ENCODE measurements around the gene FAM110A. TPM values are rescaled to one million over a fixed set of nuclear protein-coding genes. Genes with fewer than 3 reads are reported as not detected.
"Not testable (repeated sequence)": the region's sequence is repeated elsewhere in the genome, so short reads cannot be mapped to it uniquely, and the experiment has no call there.

FAM110A gene
- total RNA-seq (2021; fragmentation: NEBNext Ultra II Directional; extraction: Animal tissue kit (Norgen Biotek cat#: 25700)), result 1 to 10 TPM; 3.6 to 6.4 (median 5.3) TPM
- long read RNA-seq, transcript FAM110A-204 (2 exons, 1,809 nt), result major isoform, 6 of 7 reads
- long read RNA-seq, partial matches to known transcripts, result 0 of 7 reads
- long read RNA-seq, other reads (novel, unspliced or antisense), result 1 of 7 reads

- Mint-ChIP-seq H3K4me1 (ENCODE audit: low read depth) (peaks cover 60% of the 10 kb centered on the region), H3K36me3 (ENCODE audit: low read depth) (peaks cover 6% of the 10 kb centered on the region), H3K4me3 (peak within 1 kb of the TSS; percentile 89), H3K9me3 (no peaks in the 10 kb centered on the region), H3K27ac (peak within 1 kb of the TSS; percentile 86), H3K27me3 (ENCODE audit: insufficient read depth) (no peaks in the 10 kb centered on the region; the same call in none of the 2 replicates)
- no peak for TF ChIP-seq CTCF (IDR thresholded peaks at IDR 0.05)
- DNase-seq, result peak; percentile 94
These were observed at the start of gene FAM110A for GRCh38 chr20:833450-834150. Gene FAM110A, plus strand, starts transcription at chr20:833715. Its CDS starts 11,090 bp downstream, at chr20:844805.

DNA sequence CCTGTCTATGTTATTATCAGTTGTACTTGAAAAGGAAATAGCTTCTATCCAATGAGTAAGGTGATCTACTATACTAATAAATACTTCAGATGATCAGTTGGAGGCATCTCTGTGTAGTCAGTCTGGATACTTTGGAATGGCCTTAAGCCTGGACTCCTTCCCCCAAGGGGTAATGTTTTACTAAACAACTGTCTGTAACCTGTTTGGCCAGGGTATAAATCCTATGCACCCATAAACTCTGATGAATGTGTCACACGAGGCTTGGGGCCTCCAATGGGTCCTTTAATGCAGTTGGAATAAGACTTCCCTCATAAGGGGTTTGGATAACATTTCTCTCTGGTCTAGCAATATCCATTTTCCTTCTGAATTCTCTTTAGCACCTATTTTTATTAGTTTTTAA, 45.7 kb upstream of the FAM110A start:
- H3K9me3 Mint-ChIP-seq, result peaks cover 21% of the 10 kb centered on the region
- no peak overlapping the region for H3K27ac Mint-ChIP-seq
- H3K27me3 Mint-ChIP-seq (ENCODE audit: insufficient read depth), result peaks cover 16% of the 10 kb centered on the region
- peaks cover 10% of the 10 kb centered on the region for H3K36me3 Mint-ChIP-seq (ENCODE audit: low read depth)
- DNase-seq, result no peak
- H3K4me3 Mint-ChIP-seq, result no peak overlapping the region
- H3K4me1 Mint-ChIP-seq (ENCODE audit: low read depth), result no peaks in the 10 kb centered on the region
- TF ChIP-seq CTCF (IDR thresholded peaks at IDR 0.05), result no peak

DNA sequence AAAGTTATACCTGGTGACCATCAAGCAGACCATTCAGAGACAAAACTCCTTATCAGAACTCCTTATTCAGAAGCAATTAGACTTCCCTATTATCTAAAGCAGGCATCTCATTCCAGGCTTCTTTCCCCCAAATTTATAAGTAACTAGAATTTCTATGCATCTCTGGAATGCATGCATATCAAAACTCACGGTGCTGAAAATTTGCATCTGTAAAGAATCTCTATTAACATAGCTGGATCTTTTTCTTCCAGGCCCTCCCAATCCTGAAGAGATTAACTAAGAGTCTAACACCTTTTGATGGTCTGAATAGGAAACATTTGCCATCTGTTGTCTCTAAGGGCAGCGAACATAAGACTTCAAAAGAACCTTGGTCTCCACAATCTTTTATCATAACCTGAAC, 42.5 kb upstream of the FAM110A start:
- H3K27me3 Mint-ChIP-seq (ENCODE audit: insufficient read depth), result peaks cover 24% of the 10 kb centered on the region
- H3K4me3 Mint-ChIP-seq, result no peak overlapping the region
- TF ChIP-seq CTCF (IDR thresholded peaks at IDR 0.05), result no peak
- no peak for DNase-seq
- no peaks in the 10 kb centered on the region for H3K4me1 Mint-ChIP-seq (ENCODE audit: low read depth)
- 0 out of 2 replicates have a peak, but pooled peaks cover 4% of the 10 kb centered on the region for H3K9me3 Mint-ChIP-seq
- no peak overlapping the region for H3K27ac Mint-ChIP-seq
- no peaks in the 10 kb centered on the region for H3K36me3 Mint-ChIP-seq (ENCODE audit: low read depth)

GRCh38 chr20:792248-792647, 41.3 kb upstream of the FAM110A start:
- no peak for TF ChIP-seq CTCF (IDR thresholded peaks at IDR 0.05)
- no peak overlapping the region for H3K27ac Mint-ChIP-seq
- H3K4me3 Mint-ChIP-seq, result no peak overlapping the region
- no peaks in the 10 kb centered on the region for H3K36me3 Mint-ChIP-seq (ENCODE audit: low read depth)
- H3K27me3 Mint-ChIP-seq (ENCODE audit: insufficient read depth), result peaks cover 16% of the 10 kb centered on the region
- H3K4me1 Mint-ChIP-seq (ENCODE audit: low read depth), result no peaks in the 10 kb centered on the region
- 0 out of 2 replicates have a peak, but pooled peaks cover 4% of the 10 kb centered on the region for H3K9me3 Mint-ChIP-seq
- DNase-seq, result no peak

DNA sequence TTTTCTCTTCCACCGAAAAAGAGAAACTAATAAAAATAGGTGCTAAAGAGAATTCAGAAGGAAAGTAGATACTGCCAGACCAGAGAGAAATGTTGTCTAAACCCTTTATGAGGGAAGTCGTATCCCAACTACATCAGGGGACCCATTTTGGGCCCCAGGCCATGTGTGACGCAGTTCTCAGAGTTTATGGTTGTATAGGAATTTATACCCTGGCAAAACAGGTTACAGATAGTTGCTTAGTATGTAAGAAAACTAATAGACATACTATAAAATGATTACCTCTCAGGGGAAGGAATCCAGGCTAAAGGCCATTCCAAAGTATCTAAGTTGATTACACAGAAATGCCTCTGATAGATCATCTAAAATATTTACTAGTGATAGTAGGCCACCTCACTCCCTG, 36.6 kb upstream of the FAM110A start:
- no peak for DNase-seq
- H3K9me3 Mint-ChIP-seq, result 0 out of 2 replicates have a peak, but pooled peaks cover 1% of the 10 kb centered on the region
- no peaks in the 10 kb centered on the region for H3K4me1 Mint-ChIP-seq (ENCODE audit: low read depth)
- H3K27me3 Mint-ChIP-seq (ENCODE audit: insufficient read depth), result peaks cover 28% of the 10 kb centered on the region
- no peak overlapping the region for H3K4me3 Mint-ChIP-seq
- no peak overlapping the region for H3K27ac Mint-ChIP-seq
- no peaks in the 10 kb centered on the region for H3K36me3 Mint-ChIP-seq (ENCODE audit: low read depth)
- TF ChIP-seq CTCF (IDR thresholded peaks at IDR 0.05), result no peak

DNA sequence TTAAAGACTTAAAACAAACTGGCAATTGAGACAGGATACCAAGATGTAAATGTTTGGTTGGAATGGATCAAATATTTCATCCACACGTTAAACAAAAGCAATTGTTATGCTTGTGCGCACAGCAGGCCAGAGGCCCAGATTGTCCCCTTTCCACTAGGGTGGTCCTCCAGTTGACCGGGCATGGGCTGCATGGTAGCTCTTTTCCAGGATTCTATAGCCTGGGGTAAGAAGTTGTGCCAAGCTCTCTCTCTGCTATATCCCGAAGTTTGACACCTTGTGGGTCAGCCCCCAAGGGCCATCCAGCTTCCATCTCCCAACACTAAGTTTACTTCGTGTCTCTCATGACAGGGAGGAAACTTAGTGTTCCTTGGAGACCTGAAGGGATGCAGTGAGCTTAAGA, 34.8 kb upstream of the FAM110A start:
- H3K4me3 Mint-ChIP-seq; DNase-seq; H3K4me1 Mint-ChIP-seq (ENCODE audit: low read depth); H3K9me3 Mint-ChIP-seq; H3K27ac Mint-ChIP-seq; H3K36me3 Mint-ChIP-seq (ENCODE audit: low read depth): not testable (repeated sequence)
- H3K27me3 Mint-ChIP-seq (ENCODE audit: insufficient read depth), result peaks cover 21% of the 10 kb centered on the region

DNA sequence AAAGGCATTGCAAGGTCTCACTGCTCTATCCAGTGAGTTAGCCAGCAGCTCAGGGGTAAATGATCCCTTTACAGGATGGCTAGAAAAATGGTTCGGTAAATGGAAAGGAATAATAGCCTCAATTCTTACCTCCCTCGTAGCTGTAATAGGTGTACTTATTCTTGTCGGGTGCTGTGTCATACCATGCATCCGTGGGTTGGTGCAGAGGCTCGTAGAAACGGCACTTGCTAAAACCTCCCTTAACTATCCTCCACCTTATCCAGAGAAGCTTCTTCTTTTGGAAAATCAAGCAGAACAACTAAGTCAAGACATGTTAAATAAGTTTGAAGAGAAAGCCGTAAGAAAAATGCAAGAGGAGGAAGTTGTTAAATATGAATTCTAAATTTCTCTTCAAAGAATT, 33.5 kb upstream of the FAM110A start:
- H3K36me3 Mint-ChIP-seq (ENCODE audit: low read depth); DNase-seq; H3K4me3 Mint-ChIP-seq; H3K27ac Mint-ChIP-seq; H3K4me1 Mint-ChIP-seq (ENCODE audit: low read depth): not testable (repeated sequence)
- Mint-ChIP-seq H3K9me3 (peaks cover 11% of the 10 kb centered on the region), H3K27me3 (ENCODE audit: insufficient read depth) (peaks cover 19% of the 10 kb centered on the region)

Data from HFFc6 (cell line).